Left lobe of liver (tissue), 2 donors: Measurements from ENCODE around the gene RPH3AL. TPM values are rescaled to one million over a fixed set of nuclear protein-coding genes. Genes with fewer than 3 reads are reported as not detected.
"Not testable (repeated sequence)": the region's sequence is repeated elsewhere in the genome, so short reads cannot be mapped to it uniquely, and the experiment has no call there.

Experiments used
- ATAC-seq: fragments of 200-7000 bp; cut with Tn5 transposase; one replicate; pipeline ENCODE4 v1.9.1; 2020; ENCODE audit warnings: mild to moderate bottlenecking, moderate library complexity
- DNase-seq: peaks from one replicate; pipeline ENCODE4 v3.0.0-alpha.2; 2020; ENCODE audit warnings: low spot score
- total RNA-seq: library from RNA; stranded (reverse); gene quantifications from one replicate; pipeline ENCODE4 v1.2.1, GENCODE V29; 2021
- donor health status: DM: no; HTN: no; CAD: no; lungs with moderate emphysema.
- donor health status: DM: no; HTN: yes; CAD: no.

The RPH3AL gene
- total RNA-seq, 1 donor from 2014 or later = 87.4 TPM

- no peak for DNase-seq
- ATAC-seq = no peak
These were observed 167.0 kb downstream of the RPH3AL start for GRCh38 chr17:185445-186138.

- DNase-seq = no peak
These were observed 169.6 kb downstream of the RPH3AL start for GRCh38 chr17:183021-183420.

GRCh38 chr17:182050-182751 lies 170.4 kb downstream of the RPH3AL start:
- peak; percentile 59 for DNase-seq
- peak; percentile 77 for ATAC-seq

More at GRCh38 chr17:183021-183420, 169.6 kb downstream of the RPH3AL start:
- ATAC-seq = no peak

- peak; percentile 66 for DNase-seq
These were observed 171.2 kb downstream of the RPH3AL start, which contains the start of gene DOC2B for GRCh38 chr17:181245-182049. DOC2B (minus strand) TSS chr17:181650; CDS start chr17:181479, 171 bp downstream.

GRCh38 chr17:180381-181244 lies 172.0 kb downstream of the RPH3AL start:
- DNase-seq = no peak
- peak; percentile 11 for ATAC-seq

More at GRCh38 chr17:181245-182049, 171.2 kb downstream of the RPH3AL start, which contains the start of gene DOC2B:
- ATAC-seq = peak; percentile 87

GRCh38 chr17:179781-180380 lies 172.7 kb downstream of the RPH3AL start:
- ATAC-seq (no peak), DNase-seq (no peak)

- ATAC-seq (no peak), DNase-seq (no peak)
These were observed 173.6 kb downstream of the RPH3AL start for GRCh38 chr17:179066-179432.

GRCh38 chr17:178292-179065 lies 174.1 kb downstream of the RPH3AL start:
- DNase-seq (no peak), ATAC-seq (no peak)

- DNase-seq = no peak
- ATAC-seq = no peak
These were observed 174.8 kb downstream of the RPH3AL start for GRCh38 chr17:177762-178161.

GRCh38 chr17:177155-177554 lies 175.5 kb downstream of the RPH3AL start:
- no peak for DNase-seq

GRCh38 chr17:173166-173911 lies 179.3 kb downstream of the RPH3AL start:
- DNase-seq (no peak), ATAC-seq (no peak)

More at GRCh38 chr17:177155-177554, 175.5 kb downstream of the RPH3AL start:
- ATAC-seq = no peak

- no peak for DNase-seq
- ATAC-seq = no peak
These were observed 180.2 kb downstream of the RPH3AL start for GRCh38 chr17:172401-172800.

- no peak for ATAC-seq
These were observed 180.7 kb downstream of the RPH3AL start for GRCh38 chr17:171871-172270.

GRCh38 chr17:170130-170670 lies 182.4 kb downstream of the RPH3AL start:
- no peak for DNase-seq
- no peak for ATAC-seq

More at GRCh38 chr17:171871-172270, 180.7 kb downstream of the RPH3AL start:
- DNase-seq = no peak

GRCh38 chr17:168614-169013 lies 184.0 kb downstream of the RPH3AL start:
- DNase-seq, ATAC-seq: not testable (repeated sequence)

- DNase-seq (no peak), ATAC-seq (no peak)
These were observed 186.7 kb downstream of the RPH3AL start for GRCh38 chr17:165939-166338.

- peak; percentile 87 for ATAC-seq
These were observed 188.0 kb downstream of the RPH3AL start for GRCh38 chr17:164303-165235.

More at GRCh38 chr17:164303-165235, 188.0 kb downstream of the RPH3AL start:
- DNase-seq = peak; percentile 55
